ENCODE results near the gene ETV5. TPM values are rescaled to one million over a fixed set of nuclear protein-coding genes. Genes with fewer than 3 reads are reported as not detected.

ETV5 gene
- total RNA-seq, 1 donor from 2014 or later, result 42.2 TPM

- Mint-ChIP-seq H3K36me3 (no peaks in the 10 kb centered on the region), H3K4me1 (ENCODE audit: unreplicated experiment) (peaks cover 33% of the 10 kb centered on the region), H3K9me3 (peaks cover 5% of the 10 kb centered on the region), H3K4me3 (peak overlapping the region; percentile 5), H3K27me3 (peaks cover 2% of the 10 kb centered on the region), H3K27ac (peak overlapping the region; percentile 91)
- no peak for DNase-seq (ENCODE audit: extremely low spot score, unreplicated experiment)
- no peak for TF ChIP-seq CTCF (conservative IDR thresholded peaks at IDR 0.05)
Measured at GRCh38 chr3:186121968-186122367, 13.1 kb upstream of the ETV5 start.

GRCh38 chr3:186121278-186121677 is 12.4 kb upstream of the ETV5 start:
- Mint-ChIP-seq H3K9me3 (peaks cover 5% of the 10 kb centered on the region), H3K27ac (peak overlapping the region; percentile 91), H3K4me3 (no peak overlapping the region), H3K4me1 (ENCODE audit: unreplicated experiment) (peaks cover 33% of the 10 kb centered on the region), H3K36me3 (no peaks in the 10 kb centered on the region), H3K27me3 (peaks cover 2% of the 10 kb centered on the region)
- no peak for TF ChIP-seq CTCF (conservative IDR thresholded peaks at IDR 0.05)
- DNase-seq (ENCODE audit: extremely low spot score, unreplicated experiment), result no peak

- H3K4me3 Mint-ChIP-seq, result no peak overlapping the region
- peaks cover 12% of the 10 kb centered on the region for H3K27me3 Mint-ChIP-seq
- H3K9me3 Mint-ChIP-seq, result no peaks in the 10 kb centered on the region
- no peak for TF ChIP-seq CTCF (conservative IDR thresholded peaks at IDR 0.05)
- no peaks in the 10 kb centered on the region for H3K36me3 Mint-ChIP-seq
- no peak for DNase-seq (ENCODE audit: extremely low spot score, unreplicated experiment)
- no peak overlapping the region for H3K27ac Mint-ChIP-seq
- peaks cover 26% of the 10 kb centered on the region for H3K4me1 Mint-ChIP-seq (ENCODE audit: unreplicated experiment)
Measured at GRCh38 chr3:186119499-186119898, 10.6 kb upstream of the ETV5 start.

GRCh38 chr3:186118692-186119091 is 9.8 kb upstream of the ETV5 start:
- Mint-ChIP-seq H3K4me1 (ENCODE audit: unreplicated experiment) (peaks cover 18% of the 10 kb centered on the region), H3K4me3 (no peak overlapping the region), H3K36me3 (no peaks in the 10 kb centered on the region), H3K27ac (no peak overlapping the region), H3K9me3 (no peaks in the 10 kb centered on the region), H3K27me3 (peaks cover 19% of the 10 kb centered on the region)
- DNase-seq (ENCODE audit: extremely low spot score, unreplicated experiment), result no peak
- TF ChIP-seq CTCF (conservative IDR thresholded peaks at IDR 0.05), result no peak

GRCh38 chr3:186117521-186118134 is 8.7 kb upstream of the ETV5 start:
- H3K4me1 Mint-ChIP-seq (ENCODE audit: unreplicated experiment), result peaks cover 9% of the 10 kb centered on the region
- no peak overlapping the region for H3K27ac Mint-ChIP-seq
- no peaks in the 10 kb centered on the region for H3K36me3 Mint-ChIP-seq
- H3K9me3 Mint-ChIP-seq, result no peaks in the 10 kb centered on the region
- TF ChIP-seq CTCF (conservative IDR thresholded peaks at IDR 0.05), result no peak
- DNase-seq (ENCODE audit: extremely low spot score, unreplicated experiment), result no peak
- H3K27me3 Mint-ChIP-seq, result peaks cover 27% of the 10 kb centered on the region
- H3K4me3 Mint-ChIP-seq, result no peak overlapping the region
